GM12872 (cell line): ENCODE data around the gene ENPP1.

Source experiments
- TF ChIP-seq, protein P1 (sequence below): IDR thresholded peaks from 3 replicates; pipeline ENCODE4 v1.5.1; 2011; ENCODE audit warnings: low read depth, mild to moderate bottlenecking, low read length, moderate library complexity; ENCODE audit not compliant: insufficient read depth

Gene ENPP1

DNA sequence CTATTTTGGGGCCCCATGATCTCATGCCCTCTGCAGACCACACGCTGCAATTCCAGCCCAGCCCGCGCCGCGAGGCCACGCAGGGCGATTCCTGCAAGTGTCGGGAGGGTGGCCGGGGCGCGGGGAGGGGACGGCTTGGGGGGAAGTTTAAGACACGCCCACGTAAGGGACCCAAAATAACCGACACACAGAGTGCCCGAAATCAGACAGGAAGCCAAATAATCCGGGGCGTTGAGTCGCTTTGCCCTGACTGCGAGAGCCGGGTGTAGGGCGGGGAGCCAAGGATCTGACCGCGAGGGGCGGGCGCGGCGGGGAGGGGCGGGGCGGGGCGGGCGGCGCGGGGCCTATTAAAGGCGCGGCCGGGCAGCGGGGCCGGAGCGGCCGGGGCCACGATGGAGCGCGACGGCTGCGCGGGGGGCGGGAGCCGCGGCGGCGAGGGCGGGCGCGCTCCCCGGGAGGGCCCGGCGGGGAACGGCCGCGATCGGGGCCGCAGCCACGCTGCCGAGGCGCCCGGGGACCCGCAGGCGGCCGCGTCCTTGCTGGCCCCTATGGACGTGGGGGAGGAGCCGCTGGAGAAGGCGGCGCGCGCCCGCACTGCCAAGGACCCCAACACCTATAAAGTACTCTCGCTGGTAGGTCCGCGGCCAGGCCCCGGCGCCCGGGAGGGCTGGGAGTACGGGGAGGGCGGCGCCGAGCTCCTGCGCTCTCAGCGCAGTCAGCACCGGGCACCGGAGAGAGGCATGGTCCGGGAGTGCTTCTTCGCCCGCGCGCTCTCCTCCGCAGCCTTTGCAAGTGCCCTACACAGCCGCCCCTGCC lies at the start of gene ENPP1:
Gene ENPP1, plus strand, starts transcription at position 377 of the 816 bp plus-strand sequence. Its CDS starts 16 bp downstream, at position 393.
- TF ChIP-seq, protein P1, sequence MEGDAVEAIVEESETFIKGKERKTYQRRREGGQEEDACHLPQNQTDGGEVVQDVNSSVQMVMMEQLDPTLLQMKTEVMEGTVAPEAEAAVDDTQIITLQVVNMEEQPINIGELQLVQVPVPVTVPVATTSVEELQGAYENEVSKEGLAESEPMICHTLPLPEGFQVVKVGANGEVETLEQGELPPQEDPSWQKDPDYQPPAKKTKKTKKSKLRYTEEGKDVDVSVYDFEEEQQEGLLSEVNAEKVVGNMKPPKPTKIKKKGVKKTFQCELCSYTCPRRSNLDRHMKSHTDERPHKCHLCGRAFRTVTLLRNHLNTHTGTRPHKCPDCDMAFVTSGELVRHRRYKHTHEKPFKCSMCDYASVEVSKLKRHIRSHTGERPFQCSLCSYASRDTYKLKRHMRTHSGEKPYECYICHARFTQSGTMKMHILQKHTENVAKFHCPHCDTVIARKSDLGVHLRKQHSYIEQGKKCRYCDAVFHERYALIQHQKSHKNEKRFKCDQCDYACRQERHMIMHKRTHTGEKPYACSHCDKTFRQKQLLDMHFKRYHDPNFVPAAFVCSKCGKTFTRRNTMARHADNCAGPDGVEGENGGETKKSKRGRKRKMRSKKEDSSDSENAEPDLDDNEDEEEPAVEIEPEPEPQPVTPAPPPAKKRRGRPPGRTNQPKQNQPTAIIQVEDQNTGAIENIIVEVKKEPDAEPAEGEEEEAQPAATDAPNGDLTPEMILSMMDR, result no peak

DNA sequence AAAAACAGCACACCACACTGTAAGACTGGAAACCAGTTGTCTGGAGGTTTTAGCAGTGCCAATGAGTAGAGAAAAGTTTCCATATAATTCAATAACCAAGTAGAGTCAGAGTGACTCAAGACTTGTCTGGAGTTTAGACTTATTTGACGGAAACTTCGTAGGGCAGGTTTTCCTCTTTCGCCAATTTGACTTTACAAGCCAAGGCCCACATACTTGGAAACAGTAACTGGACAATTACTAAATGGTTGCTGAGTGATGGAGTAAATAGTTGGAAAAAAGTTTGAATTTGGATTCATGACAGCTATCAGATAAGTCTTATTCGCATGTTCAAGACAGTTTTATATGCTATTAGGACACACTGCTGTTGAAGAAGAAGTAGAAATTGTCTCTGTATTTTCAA lies 48.9 kb upstream of the ENPP1 start:
- TF ChIP-seq, protein P1, result no peak

DNA sequence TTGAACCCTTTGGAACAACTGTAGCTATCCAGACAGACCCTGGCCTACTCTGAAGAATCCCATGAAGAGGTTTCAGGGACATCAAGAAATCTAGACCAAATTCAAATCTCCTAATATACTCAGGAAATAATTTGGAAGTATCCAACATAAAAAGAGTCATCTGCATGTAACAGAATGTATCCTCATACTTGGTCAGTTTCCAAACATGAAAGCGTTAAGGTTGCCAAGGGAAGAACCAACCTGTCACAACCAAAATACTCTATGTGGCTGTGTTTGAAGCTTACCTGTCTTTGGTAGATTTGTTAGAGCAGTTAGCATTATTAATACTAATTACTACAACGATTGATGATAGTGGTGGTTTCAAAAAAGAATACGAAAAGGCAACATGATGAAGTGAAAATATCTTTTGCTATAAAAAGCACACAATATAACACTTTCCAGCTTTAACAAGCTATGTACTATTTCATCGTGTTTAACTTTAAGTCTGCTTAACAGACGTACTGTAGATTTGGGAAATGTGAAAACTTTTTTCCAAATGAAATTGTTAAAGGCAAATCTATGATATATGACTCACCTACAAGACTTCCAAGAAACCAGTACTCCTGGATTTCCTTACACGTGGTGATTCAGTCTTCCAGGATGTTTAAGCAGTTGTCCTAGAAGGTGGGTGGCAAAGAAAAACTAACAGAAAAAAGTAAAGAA lies 46.6 kb upstream of the ENPP1 start:
- TF ChIP-seq, protein P1, result no peak

DNA sequence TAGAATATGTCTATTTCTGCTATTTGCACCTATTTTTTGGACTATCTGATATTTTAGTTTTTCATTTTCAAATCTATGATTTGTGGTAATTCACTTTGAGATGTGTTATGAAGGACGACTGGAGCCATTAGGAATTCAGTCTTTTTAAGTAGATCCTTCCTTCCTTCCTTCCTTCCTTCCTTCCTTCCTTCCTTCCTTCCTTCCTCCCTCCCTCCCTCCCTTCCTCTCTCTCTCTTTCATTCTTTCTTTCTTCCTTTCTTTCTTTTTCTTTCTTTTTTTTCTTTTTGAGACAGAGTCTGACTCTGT lies 46.1 kb upstream of the ENPP1 start:
- TF ChIP-seq, protein P1, result no peak

DNA sequence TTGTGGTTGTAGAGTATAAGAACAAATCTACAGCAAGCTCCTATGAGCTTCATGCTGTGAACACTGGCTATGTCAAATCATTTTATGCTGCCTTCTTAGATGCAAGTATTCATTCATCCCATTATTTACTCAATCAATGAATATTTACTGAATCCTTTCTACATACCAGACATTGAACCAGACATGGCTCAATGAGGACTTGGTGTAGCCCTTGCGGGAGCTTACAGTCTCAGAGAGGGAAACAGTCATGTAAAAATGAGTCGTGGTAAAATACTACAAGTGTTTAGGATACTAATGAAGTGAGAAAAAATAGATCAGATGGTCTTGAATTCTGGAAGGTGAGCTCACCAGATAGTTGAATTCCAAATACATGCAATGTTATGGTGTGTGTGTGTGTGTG lies 44.8 kb upstream of the ENPP1 start:
- TF ChIP-seq, protein P1, result no peak

DNA sequence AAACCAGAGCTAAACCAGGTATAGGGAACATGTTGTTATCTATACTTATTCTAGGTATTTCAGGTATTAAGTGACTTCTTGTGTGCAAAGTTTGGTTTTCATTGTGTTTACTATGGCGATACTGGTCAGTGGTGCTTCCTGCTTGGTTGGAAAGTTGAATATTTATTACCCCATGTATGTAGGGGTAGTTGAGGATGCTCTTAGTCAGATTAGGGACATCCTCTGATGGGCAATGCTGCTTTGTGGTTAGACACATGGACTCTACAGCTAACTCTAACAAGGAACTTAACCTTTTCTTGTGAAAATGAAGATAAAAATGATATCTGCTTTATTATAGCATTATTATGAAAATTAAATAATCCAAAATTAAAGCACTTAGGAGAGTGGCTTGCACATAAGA lies 44.1 kb upstream of the ENPP1 start:
- TF ChIP-seq, protein P1, result no peak

DNA sequence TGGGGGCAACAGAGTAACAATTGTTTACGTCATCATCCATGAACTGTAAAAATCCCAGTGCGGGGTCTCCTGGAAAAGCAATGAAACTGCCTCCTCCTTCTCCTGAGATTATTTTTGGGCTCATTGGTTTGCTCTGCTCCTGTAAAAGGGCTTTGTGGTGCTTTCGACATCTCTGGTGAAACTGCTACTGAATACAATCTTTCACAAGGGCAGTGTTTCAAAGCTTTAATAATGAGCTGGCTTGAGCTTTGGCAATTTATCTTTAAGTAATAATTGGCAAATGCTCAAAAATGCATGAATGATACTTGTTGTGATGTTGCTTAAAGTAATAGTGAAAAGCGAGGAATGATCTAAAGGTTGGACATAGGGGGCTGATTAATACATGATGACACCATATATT lies 43.5 kb upstream of the ENPP1 start:
- TF ChIP-seq, protein P1, result no peak
